PFSK-1 (cell line): Measurements from ENCODE around the gene IFRD2. TPM values are rescaled to one million over a fixed set of nuclear protein-coding genes. Genes with fewer than 3 reads are reported as not detected.

Experiments
- FOXP2 ChIP-seq: optimal IDR thresholded peaks from 2 replicates; pipeline ENCODE3; 2011; ENCODE audit warnings: borderline replicate concordance, control low read depth, inconsistent platforms; ENCODE audit not compliant: insufficient read depth; ENCODE audit errors: extremely low read length, extremely low read depth
- POLR2AphosphoS5 ChIP-seq: IDR thresholded peaks from 2 replicates; pipeline ENCODE4 v1.6.1; 2012; ENCODE audit warnings: low read depth, mild to moderate bottlenecking, control low read depth, low read length, moderate library complexity
- SIN3A ChIP-seq: IDR thresholded peaks from 2 replicates; pipeline ENCODE4 v1.6.1; 2012; ENCODE audit warnings: mild to moderate bottlenecking, low read length, moderate library complexity, borderline replicate concordance; ENCODE audit not compliant: insufficient read depth
- TAF1 ChIP-seq: IDR thresholded peaks from 2 replicates; pipeline ENCODE4 v1.6.1; 2012; ENCODE audit warnings: low read length, control low read depth, borderline replicate concordance; ENCODE audit not compliant: insufficient read depth
- polyA plus RNA-seq: library from polyadenylated mRNA; unstranded; fragments of >200 nt; gene quantifications from one replicate; pipeline ENCODE4 v1.2.1, GENCODE V29; 2012; ENCODE audit warnings: low read depth, missing spikeins; ENCODE audit not compliant: insufficient read length
- TF ChIP-seq, protein P1 (sequence below), 2 experiments: IDR thresholded peaks; 2 replicates each; pipeline versions ENCODE4 v1.6.1 to v1.8.0; 2011 to 2012; ENCODE audit warnings: low read depth in 2 of 2, low read length in 2 of 2, control low read depth in 1 of 2, inconsistent platforms in 1 of 2, mild to moderate bottlenecking in 1 of 2, moderate library complexity in 1 of 2; ENCODE audit not compliant: insufficient read depth in 1 of 2

The IFRD2 gene, protein sequence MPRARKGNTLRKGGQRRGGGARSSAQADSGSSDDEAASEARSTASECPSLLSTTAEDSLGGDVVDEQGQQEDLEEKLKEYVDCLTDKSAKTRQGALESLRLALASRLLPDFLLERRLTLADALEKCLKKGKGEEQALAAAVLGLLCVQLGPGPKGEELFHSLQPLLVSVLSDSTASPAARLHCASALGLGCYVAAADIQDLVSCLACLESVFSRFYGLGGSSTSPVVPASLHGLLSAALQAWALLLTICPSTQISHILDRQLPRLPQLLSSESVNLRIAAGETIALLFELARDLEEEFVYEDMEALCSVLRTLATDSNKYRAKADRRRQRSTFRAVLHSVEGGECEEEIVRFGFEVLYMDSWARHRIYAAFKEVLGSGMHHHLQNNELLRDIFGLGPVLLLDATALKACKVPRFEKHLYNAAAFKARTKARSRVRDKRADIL
- polyA plus RNA-seq: 166 TPM

DNA sequence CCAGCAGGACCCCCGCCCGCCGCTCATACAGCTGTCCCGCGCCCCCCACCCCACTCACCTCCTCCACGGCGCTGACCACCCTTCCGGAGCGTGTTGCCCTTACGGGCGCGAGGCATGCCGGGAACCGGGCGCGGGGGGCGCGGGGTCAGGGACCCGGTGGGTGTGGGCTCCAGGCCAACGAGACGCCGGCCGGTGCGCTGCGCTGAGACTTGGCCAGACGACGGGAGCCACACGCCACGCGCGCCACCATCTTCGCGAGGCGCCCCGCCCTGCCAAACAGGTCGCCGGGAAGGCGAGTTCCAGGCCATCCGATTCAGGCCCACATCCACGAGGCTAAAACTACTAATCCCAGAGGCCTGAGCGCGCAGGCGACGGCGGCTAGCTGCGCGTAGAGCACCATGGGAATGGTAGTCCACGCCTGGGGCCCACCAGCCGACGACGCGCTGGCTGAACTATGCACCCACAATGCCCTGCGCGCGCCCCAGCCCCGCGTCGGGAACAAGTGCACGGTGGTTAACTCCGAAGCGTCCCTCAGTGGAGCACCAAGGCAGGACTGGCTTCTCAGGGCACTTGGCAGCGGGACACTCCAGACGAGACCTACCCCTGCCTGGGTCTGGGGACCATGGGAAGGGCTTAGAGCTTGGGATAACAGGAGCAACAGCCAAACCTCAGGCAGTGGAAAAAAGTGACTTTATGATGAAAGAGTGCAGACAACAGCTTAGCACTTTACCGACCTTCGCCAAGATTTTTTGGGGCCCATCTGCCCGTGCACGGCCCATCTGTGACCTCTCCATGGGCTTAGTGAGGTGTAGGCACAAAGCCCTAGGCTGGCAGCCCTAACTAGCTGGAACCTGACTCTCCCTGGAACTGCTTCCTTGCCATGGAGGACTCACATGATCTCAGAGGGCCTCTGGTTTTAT, at the start of gene IFRD2:
Gene IFRD2 (minus strand): TSS at position 271 of the 920 bp plus-strand sequence. CDS start 155 bp downstream, at position 116.
- TF ChIP-seq TAF1: no peak; the same call in 1 of the 2 replicates
- TF ChIP-seq POLR2AphosphoS5: peak; percentile 79

DNA sequence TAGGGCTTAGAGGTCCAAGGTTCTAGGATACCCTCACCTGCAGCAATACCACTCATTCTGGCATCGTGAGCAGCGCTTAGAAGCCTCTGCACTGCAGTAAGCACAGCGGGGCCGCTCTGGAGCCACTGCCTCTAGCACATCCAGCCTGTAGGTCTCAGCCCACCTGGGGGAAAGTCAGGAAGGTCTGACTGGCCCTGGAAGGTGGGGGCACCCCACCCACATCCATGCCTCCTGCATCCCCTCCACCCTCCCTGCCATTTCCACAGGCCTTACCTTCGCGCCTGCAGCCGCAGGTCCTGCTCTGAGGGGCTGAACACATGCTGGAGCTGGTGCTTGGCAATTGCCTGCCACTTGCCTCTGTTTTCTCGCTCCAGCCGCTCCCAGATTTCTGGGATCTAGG, 49.3 kb upstream of the IFRD2 start:
- TF ChIP-seq SIN3A: no peak
- no peak for TF ChIP-seq TAF1
- TF ChIP-seq, protein P1, sequence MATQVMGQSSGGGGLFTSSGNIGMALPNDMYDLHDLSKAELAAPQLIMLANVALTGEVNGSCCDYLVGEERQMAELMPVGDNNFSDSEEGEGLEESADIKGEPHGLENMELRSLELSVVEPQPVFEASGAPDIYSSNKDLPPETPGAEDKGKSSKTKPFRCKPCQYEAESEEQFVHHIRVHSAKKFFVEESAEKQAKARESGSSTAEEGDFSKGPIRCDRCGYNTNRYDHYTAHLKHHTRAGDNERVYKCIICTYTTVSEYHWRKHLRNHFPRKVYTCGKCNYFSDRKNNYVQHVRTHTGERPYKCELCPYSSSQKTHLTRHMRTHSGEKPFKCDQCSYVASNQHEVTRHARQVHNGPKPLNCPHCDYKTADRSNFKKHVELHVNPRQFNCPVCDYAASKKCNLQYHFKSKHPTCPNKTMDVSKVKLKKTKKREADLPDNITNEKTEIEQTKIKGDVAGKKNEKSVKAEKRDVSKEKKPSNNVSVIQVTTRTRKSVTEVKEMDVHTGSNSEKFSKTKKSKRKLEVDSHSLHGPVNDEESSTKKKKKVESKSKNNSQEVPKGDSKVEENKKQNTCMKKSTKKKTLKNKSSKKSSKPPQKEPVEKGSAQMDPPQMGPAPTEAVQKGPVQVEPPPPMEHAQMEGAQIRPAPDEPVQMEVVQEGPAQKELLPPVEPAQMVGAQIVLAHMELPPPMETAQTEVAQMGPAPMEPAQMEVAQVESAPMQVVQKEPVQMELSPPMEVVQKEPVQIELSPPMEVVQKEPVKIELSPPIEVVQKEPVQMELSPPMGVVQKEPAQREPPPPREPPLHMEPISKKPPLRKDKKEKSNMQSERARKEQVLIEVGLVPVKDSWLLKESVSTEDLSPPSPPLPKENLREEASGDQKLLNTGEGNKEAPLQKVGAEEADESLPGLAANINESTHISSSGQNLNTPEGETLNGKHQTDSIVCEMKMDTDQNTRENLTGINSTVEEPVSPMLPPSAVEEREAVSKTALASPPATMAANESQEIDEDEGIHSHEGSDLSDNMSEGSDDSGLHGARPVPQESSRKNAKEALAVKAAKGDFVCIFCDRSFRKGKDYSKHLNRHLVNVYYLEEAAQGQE (IDR thresholded peaks at IDR 0.05; ENCODE audit: insufficient read depth in 1 of 2, low read depth in 2 of 2, low read length in 2 of 2): no peak
- TF ChIP-seq POLR2AphosphoS5: no peak
- TF ChIP-seq FOXP2: no peak

DNA sequence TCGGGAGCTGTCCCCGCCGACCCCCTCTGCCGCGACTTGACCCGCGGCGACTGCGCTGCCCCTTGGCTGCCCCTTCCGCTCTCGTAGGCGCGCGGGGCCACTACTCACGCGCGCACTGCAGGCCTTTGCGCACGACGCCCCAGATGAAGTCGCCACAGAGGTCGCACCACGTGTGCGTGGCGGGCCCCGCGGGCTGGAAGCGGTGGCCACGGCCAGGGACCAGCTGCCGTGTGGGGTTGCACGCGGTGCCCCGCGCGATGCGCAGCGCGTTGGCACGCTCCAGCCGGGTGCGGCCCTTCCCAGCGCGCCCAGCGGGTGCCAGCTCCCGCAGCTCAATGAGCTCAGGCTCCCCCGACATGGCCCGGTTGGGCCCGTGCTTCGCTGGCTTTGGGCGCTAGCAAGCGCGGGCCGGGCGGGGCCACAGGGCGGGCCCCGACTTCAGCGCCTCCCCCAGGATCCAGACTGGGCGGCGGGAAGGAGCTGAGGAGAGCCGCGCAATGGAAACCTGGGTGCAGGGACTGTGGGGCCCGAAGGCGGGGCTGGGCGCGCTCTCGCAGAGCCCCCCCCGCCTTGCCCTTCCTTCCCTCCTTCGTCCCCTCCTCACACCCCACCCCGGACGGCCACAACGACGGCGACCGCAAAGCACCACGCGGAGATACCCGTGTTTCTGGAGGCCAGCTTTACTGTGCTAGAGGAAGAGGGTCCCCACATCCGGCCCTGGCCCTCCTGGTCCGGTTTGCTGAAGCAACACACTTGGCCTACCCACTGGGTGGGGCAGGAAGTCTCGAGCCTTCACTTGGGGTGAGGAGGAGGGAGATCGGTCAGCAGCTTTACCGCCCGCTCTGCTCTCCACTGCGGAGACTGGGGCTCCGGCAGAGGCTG, 48.5 kb upstream of the IFRD2 start, which contains the start of gene RASSF1:
Gene RASSF1 (minus strand): TSS at position 389 of the 882 bp plus-strand sequence. CDS start 31 bp downstream, at position 358.
- TF ChIP-seq TAF1 (no peak), SIN3A (no peak), FOXP2 (no peak), POLR2AphosphoS5 (no peak)
- TF ChIP-seq, protein P1 (IDR thresholded peaks at IDR 0.05; ENCODE audit: insufficient read depth in 1 of 2, low read depth in 2 of 2, low read length in 2 of 2): no peak

DNA sequence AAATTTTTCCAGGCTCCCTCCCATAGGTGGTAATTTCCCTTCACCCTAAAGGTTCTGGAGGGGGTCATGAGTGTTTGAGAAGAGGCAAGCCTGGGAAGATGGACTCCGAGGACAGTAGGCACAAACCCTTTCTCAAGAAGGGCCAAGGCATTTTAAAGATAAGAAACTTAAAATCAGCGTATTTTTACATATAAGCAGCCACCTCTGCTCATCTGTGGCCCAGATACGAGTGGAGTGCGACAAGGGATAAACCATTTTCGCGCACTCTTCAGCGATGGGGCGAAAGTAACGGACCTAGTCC, 47.9 kb upstream of the IFRD2 start:
- TF ChIP-seq SIN3A (no peak), POLR2AphosphoS5 (no peak), FOXP2 (no peak), TAF1 (no peak)
- TF ChIP-seq, protein P1 (IDR thresholded peaks at IDR 0.05; ENCODE audit: insufficient read depth in 1 of 2, low read depth in 2 of 2, low read length in 2 of 2): no peak
